ENCODE data around the gene FGFBP1. TPM values are rescaled to one million over a fixed set of nuclear protein-coding genes. Genes with fewer than 3 reads are reported as not detected.

The FGFBP1 gene
- total RNA-seq, 6 donors from 2014 or later, result 3.1 to 14.4 (median 4.9) TPM; not detected in 2

- WGBS, 2 donors, result 93 to 96% methylated on average over 4 of the region's 4 CpGs
- H3K27ac ChIP-seq, result no peak overlapping the region
- ATAC-seq (ENCODE audit: low FRiP score in 2 of 2), result no peak
Measured at GRCh38 chr4:15890246-15890829, 48.2 kb downstream of the FGFBP1 start.

GRCh38 chr4:15888515-15888914 lies 50.0 kb downstream of the FGFBP1 start:
- WGBS, 2 donors, result 69 to 79% methylated on average over 9 of the region's 9 CpGs
- ATAC-seq (ENCODE audit: low FRiP score in 2 of 2) (no peak), DNase-seq (no peak)
- Histone ChIP-seq H3K4me1 (no peaks in the 10 kb centered on the region), H3K9me3 (no peaks in the 10 kb centered on the region), H3K27ac (no peak overlapping the region), H3K27me3 (no peaks in the 10 kb centered on the region), H3K4me3 (no peak overlapping the region), H3K36me3 (no peaks in the 10 kb centered on the region)
- TF ChIP-seq POLR2AphosphoS5 (IDR thresholded peaks at IDR 0.05), result no peak
- TF ChIP-seq POLR2A (IDR thresholded peaks at IDR 0.05), result no peak
- no peak for TF ChIP-seq CTCF (IDR thresholded peaks at IDR 0.05)
- no peak for TF ChIP-seq EP300 (IDR thresholded peaks at IDR 0.05)

More at GRCh38 chr4:15890246-15890829, 48.2 kb downstream of the FGFBP1 start:
- Histone ChIP-seq H3K27me3 (no peaks in the 10 kb centered on the region), H3K9me3 (no peaks in the 10 kb centered on the region), H3K4me1 (no peaks in the 10 kb centered on the region), H3K36me3 (no peaks in the 10 kb centered on the region), H3K4me3 (no peak overlapping the region)
- TF ChIP-seq EP300 (IDR thresholded peaks at IDR 0.05), result no peak
- TF ChIP-seq CTCF (IDR thresholded peaks at IDR 0.05), result no peak
- TF ChIP-seq POLR2A (IDR thresholded peaks at IDR 0.05), result no peak
- TF ChIP-seq POLR2AphosphoS5 (IDR thresholded peaks at IDR 0.05), result no peak
- no peak for DNase-seq

Other genes with a start within 250 kb of the FGFBP1 start
- gene BST1, start 235.7 kb downstream of the FGFBP1 start, total RNA-seq, result 10 to 100 TPM in 4 of 6 donors, 1 to 10 TPM in 2; 4.2 to 19.5 (median 11.1) TPM
- gene CD38, start 160.4 kb downstream of the FGFBP1 start, total RNA-seq, result 10 to 100 TPM in 5 of 6 donors, 1 to 10 TPM in 1; 8.5 to 72.3 (median 28.3) TPM
- 1 to 10 TPM in 5 of 6 donors, not detected in 1; 1.8 to 9.7 (median 3.8) TPM for gene FGFBP2, start 24.4 kb upstream of the FGFBP1 start, total RNA-seq
- gene PROM1, start 145.3 kb upstream of the FGFBP1 start, total RNA-seq, result 10 to 100 TPM in 1 of 6 donors, 1 to 10 TPM in 5; 1.6 to 43.6 (median 4.3) TPM

All from upper lobe of left lung (tissue), 6 donors.